GM19240 (cell line): Measurements from ENCODE around the gene LIX1L.
A peak's percentile ranks its signal among the peaks of the same experiment; 100 is the strongest.
"Not testable (repeated sequence)": the region's sequence is repeated elsewhere in the genome, so short reads cannot be mapped to it uniquely, and the experiment has no call there.

Experiments
- DNase-seq: peaks from one replicate; pipeline ENCODE4 v3.0.0; 2011; ENCODE audit warnings: low spot score; ENCODE audit not compliant: insufficient read length

Gene LIX1L

GRCh38 chr1:145937436-145937835 lies 20.4 kb downstream of the LIX1L start:
- no peak for DNase-seq

GRCh38 chr1:145936247-145936646 lies 21.6 kb downstream of the LIX1L start:
- DNase-seq = no peak

- no peak for DNase-seq
These were observed 22.1 kb downstream of the LIX1L start for GRCh38 chr1:145935708-145936107.

- not testable (repeated sequence) for DNase-seq
These were observed 25.3 kb downstream of the LIX1L start for GRCh38 chr1:145932522-145933009.

GRCh38 chr1:145927916-145928643 lies 29.7 kb downstream of the LIX1L start:
- no peak for DNase-seq

GRCh38 chr1:145927063-145927886 lies 30.5 kb downstream of the LIX1L start, which contains the start of gene RBM8A:
Gene RBM8A, minus strand, starts transcription at chr1:145927484. Its CDS starts 58 bp downstream, at chr1:145927426.
- DNase-seq = peak; percentile 64

GRCh38 chr1:145926686-145927062 lies 31.1 kb downstream of the LIX1L start:
- no peak for DNase-seq

- DNase-seq = no peak
These were observed 35.6 kb downstream of the LIX1L start for GRCh38 chr1:145922266-145922665.

- DNase-seq = not testable (repeated sequence)
These were observed 37.5 kb downstream of the LIX1L start for GRCh38 chr1:145920297-145920696.

- peak; percentile 71 for DNase-seq
These were observed 38.6 kb downstream of the LIX1L start for GRCh38 chr1:145918992-145919939.

GRCh38 chr1:145918144-145918991 lies 39.4 kb downstream of the LIX1L start, which contains the start of gene PEX11B:
Gene PEX11B, minus strand, starts transcription at chr1:145918717. Its CDS starts 29 bp downstream, at chr1:145918688.
- DNase-seq = peak; percentile 68

- DNase-seq = no peak
These were observed 40.2 kb downstream of the LIX1L start for GRCh38 chr1:145917595-145917994.

- DNase-seq = no peak
These were observed 41.1 kb downstream of the LIX1L start for GRCh38 chr1:145916745-145917144.

- DNase-seq = no peak
These were observed 45.6 kb downstream of the LIX1L start for GRCh38 chr1:145912128-145912641.

- DNase-seq = no peak
These were observed 49.2 kb downstream of the LIX1L start for GRCh38 chr1:145908653-145909052.

- DNase-seq = no peak
These were observed 50.7 kb downstream of the LIX1L start for GRCh38 chr1:145906954-145907753.

GRCh38 chr1:145901312-145902021 lies 56.4 kb downstream of the LIX1L start:
- no peak for DNase-seq

GRCh38 chr1:145898756-145899155 lies 59.1 kb downstream of the LIX1L start:
- DNase-seq = no peak
